Renal cortical epithelial cell (primary cell): ENCODE measurements around the gene PIK3C3. TPM values are rescaled to one million over a fixed set of nuclear protein-coding genes. Genes with fewer than 3 reads are reported as not detected.
A peak's percentile ranks its signal among the peaks of the same experiment; 100 is the strongest.

Experiments used
- DNase-seq: peaks from one replicate; pipeline ENCODE4 v3.0.0-alpha.2; 2011; ENCODE audit warnings: low read depth
- total RNA-seq: library from RNA; depleted of rRNA; stranded (reverse); fragments of >200 nt; gene quantifications from 2 replicates; pipeline ENCODE4 v1.2.3, GENCODE V29; 2014

Gene PIK3C3
- total RNA-seq, 1 donor from 2014 or later = 88.2 TPM

- DNase-seq = peak; percentile 20
These were observed 171.6 kb downstream of the PIK3C3 start for GRCh38 chr18:42126586-42126985.

GRCh38 chr18:42131066-42131929 is 176.3 kb downstream of the PIK3C3 start:
- DNase-seq = peak; percentile 39

DNA sequence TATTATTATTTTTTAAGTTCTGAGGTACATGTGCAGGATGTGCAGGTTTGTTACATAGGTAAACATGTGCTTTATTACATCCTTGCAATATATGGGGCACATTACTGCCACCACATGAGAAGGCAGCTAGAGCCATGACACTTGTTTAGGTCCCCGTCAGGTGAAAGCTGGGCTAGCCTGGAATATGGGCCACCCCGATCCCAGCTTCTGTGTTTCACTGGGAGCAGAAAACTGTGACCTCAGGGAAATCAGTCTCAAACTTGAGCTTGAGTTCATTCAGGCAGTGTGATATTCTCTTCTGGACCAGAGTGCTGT is 176.9 kb downstream of the PIK3C3 start:
- DNase-seq = no peak
